Keratinocyte (primary cell): Measurements from ENCODE around the gene SCFD2.

Experiments used
- EZH2 ChIP-seq: IDR thresholded peaks from one replicate; pipeline ENCODE4 v1.6.1; 2012; ENCODE audit warnings: inconsistent platforms, mild to moderate bottlenecking, low read length, moderate library complexity
- TF ChIP-seq, protein P1 (sequence below), 3 experiments: IDR thresholded peaks in 1 of 3; conservative IDR thresholded peaks in 1 of 3; optimal IDR thresholded peaks in 1 of 3; 2 replicates in 2 of 3; 3 replicates in 1 of 3; pipeline versions ENCODE3 to v1.5.1; 2011; ENCODE audit warnings: low read length in 3 of 3, mild to moderate bottlenecking in 3 of 3, moderate library complexity in 2 of 3, control low read depth in 1 of 3, inconsistent platforms in 1 of 3; ENCODE audit not compliant: insufficient read depth in 2 of 3; ENCODE audit errors: extremely low read depth in 1 of 3

DNA sequence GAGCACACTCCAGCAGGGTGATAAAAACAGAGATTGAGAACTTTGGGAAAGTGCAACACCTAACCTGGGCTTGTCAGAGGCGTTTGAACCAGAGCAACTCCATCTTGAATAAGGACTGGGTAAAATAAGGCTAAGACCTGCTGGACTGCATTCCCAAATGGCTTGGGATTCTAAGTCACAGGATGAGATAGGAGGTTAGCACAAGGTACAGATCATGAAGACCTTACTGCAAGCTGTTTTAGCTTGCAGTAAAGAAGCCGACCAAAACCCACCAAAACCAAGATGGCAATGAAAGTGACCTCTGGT is 43.9 kb downstream of the SCFD2 start:
- TF ChIP-seq, protein P1, sequence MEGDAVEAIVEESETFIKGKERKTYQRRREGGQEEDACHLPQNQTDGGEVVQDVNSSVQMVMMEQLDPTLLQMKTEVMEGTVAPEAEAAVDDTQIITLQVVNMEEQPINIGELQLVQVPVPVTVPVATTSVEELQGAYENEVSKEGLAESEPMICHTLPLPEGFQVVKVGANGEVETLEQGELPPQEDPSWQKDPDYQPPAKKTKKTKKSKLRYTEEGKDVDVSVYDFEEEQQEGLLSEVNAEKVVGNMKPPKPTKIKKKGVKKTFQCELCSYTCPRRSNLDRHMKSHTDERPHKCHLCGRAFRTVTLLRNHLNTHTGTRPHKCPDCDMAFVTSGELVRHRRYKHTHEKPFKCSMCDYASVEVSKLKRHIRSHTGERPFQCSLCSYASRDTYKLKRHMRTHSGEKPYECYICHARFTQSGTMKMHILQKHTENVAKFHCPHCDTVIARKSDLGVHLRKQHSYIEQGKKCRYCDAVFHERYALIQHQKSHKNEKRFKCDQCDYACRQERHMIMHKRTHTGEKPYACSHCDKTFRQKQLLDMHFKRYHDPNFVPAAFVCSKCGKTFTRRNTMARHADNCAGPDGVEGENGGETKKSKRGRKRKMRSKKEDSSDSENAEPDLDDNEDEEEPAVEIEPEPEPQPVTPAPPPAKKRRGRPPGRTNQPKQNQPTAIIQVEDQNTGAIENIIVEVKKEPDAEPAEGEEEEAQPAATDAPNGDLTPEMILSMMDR (optimal IDR thresholded peaks at IDR 0.05 in 1 of 3, IDR thresholded peaks at IDR 0.05 in 1 of 3, conservative IDR thresholded peaks at IDR 0.05 in 1 of 3; ENCODE audit: extremely low read depth in 1 of 3, insufficient read depth in 2 of 3, low read length in 3 of 3): no peak
- no peak for TF ChIP-seq EZH2
